DND-41 (cell line): ENCODE data around the gene SAP30L.

Experiments used
- ATAC-seq: fragments of 200-7000 bp; cut with Tn5 transposase; 3 replicates; pipeline ENCODE4 v1.9.1; 2021; ENCODE audit warnings: low read depth; ENCODE audit not compliant: insufficient read depth
- DNase-seq: peaks from one replicate; pipeline ENCODE4 v3.0.0-alpha.2; 2020
- H2AFZ ChIP-seq: 2 replicates; pipeline ENCODE4 v1.6.0; 2012; ENCODE audit warnings: low read depth, low read length
- H3K27ac ChIP-seq: 2 replicates; pipeline ENCODE4 v1.5.1; 2012; ENCODE audit warnings: low read length, inconsistent platforms
- H3K27me3 ChIP-seq: fragments of 200-600 bp; sonication (generic); 2 replicates; pipeline ENCODE4 v1.6.0; 2012; ENCODE audit warnings: low read length, mild to moderate bottlenecking, inconsistent platforms; ENCODE audit not compliant: insufficient read depth, poor library complexity
- H3K36me3 ChIP-seq: 2 replicates; pipeline ENCODE4 v1.5.1; 2012; ENCODE audit warnings: low read length, inconsistent platforms; ENCODE audit not compliant: insufficient read depth
- H3K4me1 ChIP-seq: 2 replicates; pipeline ENCODE4 v1.5.1; 2012; ENCODE audit warnings: mild to moderate bottlenecking, low read length; ENCODE audit not compliant: insufficient read depth
- H3K4me2 ChIP-seq: 2 replicates; pipeline ENCODE4 v1.6.0; 2012; ENCODE audit warnings: mild to moderate bottlenecking, moderate library complexity, low read length, inconsistent platforms; ENCODE audit not compliant: insufficient read depth
- H3K4me3 ChIP-seq, 2 experiments: fragments of 200-600 bp in 1 of 2; shearing (Covaris generic) in 1 of 2; 2 replicates each; pipeline ENCODE4 v1.5.1; 2012 to 2016; ENCODE audit warnings: inconsistent platforms in 2 of 2, low read length in 2 of 2, mild to moderate bottlenecking in 2 of 2, low read depth in 1 of 2, moderate library complexity in 1 of 2
- H3K79me2 ChIP-seq: 2 replicates; pipeline ENCODE4 v1.6.0; 2012; ENCODE audit warnings: low read length, inconsistent platforms; ENCODE audit not compliant: insufficient read depth
- H3K9ac ChIP-seq: 2 replicates; pipeline ENCODE4 v1.6.0; 2012; ENCODE audit warnings: low read depth, mild to moderate bottlenecking, inconsistent platforms, low read length, moderate library complexity
- H3K9me3 ChIP-seq: 2 replicates; pipeline ENCODE4 v1.5.1; 2012; ENCODE audit warnings: low read length, moderate library complexity, mild to moderate bottlenecking, inconsistent platforms; ENCODE audit not compliant: insufficient read depth, severe bottlenecking
- H4K20me1 ChIP-seq: 2 replicates; pipeline ENCODE4 v1.6.0; 2012; ENCODE audit warnings: low read length; ENCODE audit not compliant: insufficient read depth
- CTCF ChIP-seq: IDR thresholded peaks from 2 replicates; pipeline ENCODE4 v1.5.1; 2012; ENCODE audit warnings: borderline replicate concordance, low read length, moderate library complexity, mild to moderate bottlenecking; ENCODE audit not compliant: poor library complexity, severe bottlenecking; ENCODE audit errors: extremely low read depth
- EZH2 ChIP-seq: IDR thresholded peaks from 3 replicates; pipeline ENCODE4 v1.6.1; 2012; ENCODE audit warnings: borderline replicate concordance, low read depth, mild to moderate bottlenecking, moderate library complexity, low read length, inconsistent platforms; ENCODE audit not compliant: severe bottlenecking

Gene SAP30L

GRCh38 chr5:154444556-154445421, 1.0 kb upstream of the SAP30L start:
- peaks cover 42% of the 10 kb centered on the region for H3K4me1 ChIP-seq
- no peaks in the 10 kb centered on the region for H3K27me3 ChIP-seq
- peak overlapping the region; percentile 95 for H3K4me2 ChIP-seq
- peak overlapping the region; percentile 87 for H3K27ac ChIP-seq
- DNase-seq (peak; percentile 30), ATAC-seq (peak; percentile 29)
- peaks cover 56% of the 10 kb centered on the region for H3K79me2 ChIP-seq
- H3K4me3 ChIP-seq: peak overlapping the region; percentile 96 to 98
- H2AFZ ChIP-seq: peak overlapping the region; percentile 86
- H3K9ac ChIP-seq: peak overlapping the region; percentile 89
- H3K9me3 ChIP-seq: no peaks in the 10 kb centered on the region
- TF ChIP-seq CTCF (no peak), EZH2 (no peak)
- peaks cover 34% of the 10 kb centered on the region for H3K36me3 ChIP-seq
- H4K20me1 ChIP-seq: peaks cover 29% of the 10 kb centered on the region

GRCh38 chr5:154446195-154447088, 645 bp downstream of the SAP30L start:
- H3K4me2 ChIP-seq: peak overlapping the region; percentile 89
- peak overlapping the region; percentile 53 for H3K27ac ChIP-seq
- peaks cover 42% of the 10 kb centered on the region for H3K4me1 ChIP-seq
- H3K9ac ChIP-seq: peak overlapping the region; percentile 89
- H2AFZ ChIP-seq: peak overlapping the region; percentile 60
- ATAC-seq (peak; percentile 22), DNase-seq (peak; percentile 56)
- no peaks in the 10 kb centered on the region for H3K27me3 ChIP-seq
- TF ChIP-seq CTCF (no peak), EZH2 (no peak)
- H3K79me2 ChIP-seq: peaks cover 67% of the 10 kb centered on the region
- H3K4me3 ChIP-seq: peak overlapping the region; percentile 61 to 98
- peaks cover 37% of the 10 kb centered on the region for H3K36me3 ChIP-seq
- peaks cover 34% of the 10 kb centered on the region for H4K20me1 ChIP-seq
- no peaks in the 10 kb centered on the region for H3K9me3 ChIP-seq

- peak overlapping the region; percentile 53; the same call in 1 of the 2 replicates for H3K27ac ChIP-seq
- peak overlapping the region; percentile 89 for H3K4me2 ChIP-seq
- no peaks in the 10 kb centered on the region for H3K27me3 ChIP-seq
- peaks cover 42% of the 10 kb centered on the region for H3K4me1 ChIP-seq
- H3K9ac ChIP-seq: peak overlapping the region; percentile 89
- H4K20me1 ChIP-seq: peaks cover 34% of the 10 kb centered on the region
- H3K4me3 ChIP-seq: peak overlapping the region; percentile 61 to 98
- ATAC-seq (no peak), DNase-seq (no peak)
- peaks cover 36% of the 10 kb centered on the region for H3K36me3 ChIP-seq
- H3K9me3 ChIP-seq: no peaks in the 10 kb centered on the region
- no peak for TF ChIP-seq CTCF
- no peak for TF ChIP-seq EZH2
- peak overlapping the region; percentile 29; the same call in 1 of the 2 replicates for H2AFZ ChIP-seq
- peaks cover 67% of the 10 kb centered on the region for H3K79me2 ChIP-seq
These were observed 1.4 kb downstream of the SAP30L start for GRCh38 chr5:154447089-154447725.
